ENCODE measurements around the gene NPFF. TPM values are rescaled to one million over a fixed set of nuclear protein-coding genes. Genes with fewer than 3 reads are reported as not detected.

The NPFF gene
- total and polyA plus RNA-seq, 2 donors (not counting 3 experiments of a cell fraction or from before 2014, with no cell fraction given): not detected

GRCh38 chr12:53484686-53485575, 22.4 kb downstream of the NPFF start:
- H3K9ac ChIP-seq (replicated peaks; ENCODE audit: extremely low read depth, insufficient read depth, low read length): no peak overlapping the region
- no peaks in the 10 kb centered on the region for H3K27me3 ChIP-seq (ENCODE audit: control insufficient read depth in 2 of 2, insufficient read depth in 2 of 2, low read length in 2 of 2)
- ChIA-PET POLR2A (no interaction called here), CTCF (no interaction called here)
- no peak overlapping the region for H3K4me2 ChIP-seq (ENCODE audit: insufficient read depth, low read length)
- no peaks in the 10 kb centered on the region for H3K4me1 ChIP-seq (ENCODE audit: control insufficient read depth, extremely low read depth, insufficient read depth, low read length)
- H4K20me1 ChIP-seq (replicated peaks; ENCODE audit: control insufficient read depth, extremely low read depth, insufficient read depth, low read length): no peaks in the 10 kb centered on the region
- no peak overlapping the region for H2AFZ ChIP-seq (ENCODE audit: low read depth, low read length)
- TF ChIP-seq POLR2A (IDR thresholded peaks at IDR 0.05; ENCODE audit: low read depth, low read length) (peak; percentile 41), EZH2 (IDR thresholded peaks at IDR 0.05; ENCODE audit: borderline replicate concordance, low read depth, low read length, severe bottlenecking) (no peak), CTCF (IDR thresholded peaks at IDR 0.05; ENCODE audit: extremely low read depth in 1 of 2, insufficient read depth in 1 of 2, low read depth in 1 of 2, low read length in 2 of 2) (no peak)
- intact Hi-C loops (cut with micrococcal nuclease) (no loop called here), dilution Hi-C loops (cut with MboI; ENCODE audit: extremely low pct_ligation_motif_present, low sequenced_read_pairs) (no loop called here)
- DNase-seq (ENCODE audit: low read depth, low spot score) (no peak), FAIRE-seq (peak; percentile 60)
- H3K27ac ChIP-seq (ENCODE audit: insufficient read depth, low read depth, low read length): no peak overlapping the region
- H3K9me3 ChIP-seq (replicated peaks; ENCODE audit: control insufficient read depth, insufficient read depth, low read length): no peaks in the 10 kb centered on the region
- peaks cover 12 to 55% of the 10 kb centered on the region in 2 experiments for H3K36me3 ChIP-seq (ENCODE audit: control insufficient read depth in 2 of 2, extremely low read depth in 1 of 2, insufficient read depth in 2 of 2, low read length in 2 of 2)
- BruUV-seq (replicated peaks): TSS peak; percentile 2
- no peaks in the 10 kb centered on the region for H3K9me1 ChIP-seq (replicated peaks; ENCODE audit: control insufficient read depth, extremely low read depth, insufficient read depth, low read length)
- H3K4me3 ChIP-seq (replicated peaks in 1 of 3; ENCODE audit: insufficient read depth in 1 of 3, low read depth in 1 of 3, low read length in 3 of 3): no peak overlapping the region
- no peaks in the 10 kb centered on the region for H3K79me2 ChIP-seq (ENCODE audit: control insufficient read depth, insufficient read depth, low read length)

GRCh38 chr12:53483979-53484377, 23.3 kb downstream of the NPFF start:
- no peak for FAIRE-seq
- H3K9ac ChIP-seq (replicated peaks; ENCODE audit: extremely low read depth, insufficient read depth, low read length): no peak overlapping the region
- no peaks in the 10 kb centered on the region for H3K79me2 ChIP-seq (ENCODE audit: control insufficient read depth, insufficient read depth, low read length)
- TF ChIP-seq MAX (IDR thresholded peaks at IDR 0.05; ENCODE audit: insufficient read depth, insufficient read length) (no peak), POLR2AphosphoS5 (IDR thresholded peaks at IDR 0.05; ENCODE audit: insufficient read depth, low read depth, low read length) (no peak), EZH2 (IDR thresholded peaks at IDR 0.05; ENCODE audit: borderline replicate concordance, low read depth, low read length, severe bottlenecking) (no peak), FOS (IDR thresholded peaks at IDR 0.05; ENCODE audit: borderline replicate concordance, insufficient read depth, low read length) (no peak), POLR2A (IDR thresholded peaks at IDR 0.05; ENCODE audit: low read depth, low read length) (no peak), GATA2 (IDR thresholded peaks at IDR 0.05; ENCODE audit: insufficient read depth, insufficient read length, low read depth, low read length) (no peak), JUN (IDR thresholded peaks at IDR 0.05; ENCODE audit: borderline replicate concordance, insufficient read depth, insufficient read length, low read depth) (no peak), MYC (IDR thresholded peaks at IDR 0.05; ENCODE audit: low read depth, low read length) (no peak), CTCF (IDR thresholded peaks at IDR 0.05; ENCODE audit: extremely low read depth in 1 of 2, insufficient read depth in 1 of 2, low read depth in 1 of 2, low read length in 2 of 2) (no peak)
- no peaks in the 10 kb centered on the region for H3K9me3 ChIP-seq (replicated peaks; ENCODE audit: control insufficient read depth, insufficient read depth, low read length)
- intact Hi-C loops (cut with micrococcal nuclease) (loop anchor here (2.0 kb wide), 1 partner anchor 25 kb away; no protein-coding TSS in a partner anchor), dilution Hi-C loops (cut with MboI; ENCODE audit: extremely low pct_ligation_motif_present, low sequenced_read_pairs) (no loop called here)
- no peaks in the 10 kb centered on the region for H3K27me3 ChIP-seq (ENCODE audit: control insufficient read depth in 2 of 2, insufficient read depth in 2 of 2, low read length in 2 of 2)
- H3K27ac ChIP-seq (ENCODE audit: insufficient read depth, low read depth, low read length): no peak overlapping the region
- ChIA-PET POLR2A (no interaction called here), CTCF (interaction anchor here (0.8 to 3.6 kb wide), 2 partner anchors 8 to 25 kb away, joined by 3 to 32 read pairs; no protein-coding TSS in a partner anchor)
- no peaks in the 10 kb centered on the region for H3K9me1 ChIP-seq (replicated peaks; ENCODE audit: control insufficient read depth, extremely low read depth, insufficient read depth, low read length)
- no TSS peak for BruUV-seq (replicated peaks)
- no peaks in the 10 kb centered on the region for H3K4me1 ChIP-seq (ENCODE audit: control insufficient read depth, extremely low read depth, insufficient read depth, low read length)
- no peak for DNase-seq (ENCODE audit: low read depth, low spot score)
- H3K36me3 ChIP-seq (ENCODE audit: control insufficient read depth in 2 of 2, extremely low read depth in 1 of 2, insufficient read depth in 2 of 2, low read length in 2 of 2): peaks cover 22 to 62% of the 10 kb centered on the region in 2 experiments
- no peak overlapping the region for H2AFZ ChIP-seq (ENCODE audit: low read depth, low read length)
- no peaks in the 10 kb centered on the region for H4K20me1 ChIP-seq (replicated peaks; ENCODE audit: control insufficient read depth, extremely low read depth, insufficient read depth, low read length)
- no peak overlapping the region for H3K4me3 ChIP-seq (replicated peaks in 1 of 3; ENCODE audit: insufficient read depth in 1 of 3, low read depth in 1 of 3, low read length in 3 of 3)
- no peak overlapping the region for H3K4me2 ChIP-seq (ENCODE audit: insufficient read depth, low read length)

Measured in endothelial cell of umbilical vein (primary cell).